ENCODE measurements around the gene ACSM3.
A peak's percentile ranks its signal among the peaks of the same experiment; 100 is the strongest.
"Not testable (repeated sequence)": the region's sequence is repeated elsewhere in the genome, so short reads cannot be mapped to it uniquely, and the experiment has no call there.

ACSM3 gene

DNA sequence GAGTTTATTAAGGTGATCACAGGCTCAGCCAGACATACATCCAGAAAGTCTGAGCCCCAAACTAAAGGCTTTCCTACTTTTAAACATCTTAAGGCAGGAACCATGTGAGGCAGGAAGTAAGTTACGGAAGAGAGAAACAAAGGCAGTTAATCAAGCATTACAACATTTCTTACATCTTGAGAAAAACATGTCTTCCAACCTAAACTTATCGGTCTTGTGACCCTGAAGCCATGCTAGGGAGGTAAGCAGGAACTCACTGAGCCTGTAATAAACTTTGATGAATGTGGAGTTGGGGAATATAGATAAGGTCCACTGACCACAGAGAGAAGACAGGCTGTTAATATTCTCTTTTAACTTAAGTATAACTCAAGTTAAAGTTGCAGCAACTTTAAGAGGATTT is 3.5 kb upstream of the ACSM3 start:
- DNase-seq (ENCODE audit: low spot score) = no peak

- DNase-seq (ENCODE audit: low spot score) = no peak
Measured at GRCh38 chr16:20761175-20761574, 2.6 kb upstream of the ACSM3 start.

- no peak for DNase-seq (ENCODE audit: low spot score)
Measured at GRCh38 chr16:20762404-20763123, 1.2 kb upstream of the ACSM3 start.

DNA sequence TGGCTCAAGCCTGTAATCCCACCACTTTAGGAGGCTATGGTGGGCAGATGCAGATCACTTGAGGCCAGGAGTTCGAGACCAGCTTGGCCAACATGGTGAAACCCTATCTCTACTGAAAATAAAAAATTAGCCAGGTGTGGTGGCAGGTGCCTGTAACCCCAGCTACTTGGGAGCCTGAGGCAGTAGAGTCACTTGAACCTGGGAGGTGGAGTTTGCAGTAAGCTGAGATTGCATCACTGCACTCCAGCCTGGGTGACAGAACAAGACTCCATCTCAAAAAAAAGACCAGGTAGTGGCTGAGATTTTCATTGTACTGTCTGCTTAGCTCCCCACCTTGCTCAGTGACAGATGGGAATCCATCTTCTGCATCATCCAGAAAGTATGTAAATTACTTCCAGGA is 634 bp downstream of the ACSM3 start:
- not testable (repeated sequence) for DNase-seq (ENCODE audit: low spot score)

- no peak for DNase-seq (ENCODE audit: low spot score)
Measured at GRCh38 chr16:20765732-20766131, 1.9 kb downstream of the ACSM3 start.

- DNase-seq (ENCODE audit: low spot score) = no peak
Measured at GRCh38 chr16:20766294-20766693, 2.5 kb downstream of the ACSM3 start.

DNA sequence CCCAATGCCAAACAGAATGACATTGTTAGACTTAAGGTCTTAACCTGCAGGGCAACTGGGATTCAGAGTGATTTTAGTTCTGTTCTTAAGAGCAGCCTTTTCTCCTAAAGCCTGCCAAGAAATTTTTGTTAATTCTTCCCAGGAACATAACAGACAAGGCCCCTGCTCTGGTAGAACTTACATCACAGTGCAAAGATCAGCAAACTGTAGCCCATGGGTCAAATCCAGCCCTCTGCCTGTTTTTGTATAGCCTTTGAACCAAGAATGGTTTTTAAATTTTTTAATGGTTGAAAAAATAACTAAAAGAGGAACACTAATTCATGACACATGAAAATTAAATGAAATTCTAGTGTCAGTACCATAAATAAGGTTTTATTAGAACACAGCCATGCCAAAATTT is 3.8 kb downstream of the ACSM3 start:
- DNase-seq (ENCODE audit: low spot score) = no peak

GRCh38 chr16:20768121-20768520 is 4.3 kb downstream of the ACSM3 start:
- DNase-seq (ENCODE audit: low spot score) = no peak

GRCh38 chr16:20768818-20769217 is 5.0 kb downstream of the ACSM3 start:
- no peak for DNase-seq (ENCODE audit: low spot score)

- no peak for DNase-seq (ENCODE audit: low spot score)
Measured at GRCh38 chr16:20773679-20774078, 9.9 kb downstream of the ACSM3 start.

- peak; percentile 37 for DNase-seq (ENCODE audit: low spot score)
Measured at GRCh38 chr16:20774703-20775362, 11.0 kb downstream of the ACSM3 start.

DNA sequence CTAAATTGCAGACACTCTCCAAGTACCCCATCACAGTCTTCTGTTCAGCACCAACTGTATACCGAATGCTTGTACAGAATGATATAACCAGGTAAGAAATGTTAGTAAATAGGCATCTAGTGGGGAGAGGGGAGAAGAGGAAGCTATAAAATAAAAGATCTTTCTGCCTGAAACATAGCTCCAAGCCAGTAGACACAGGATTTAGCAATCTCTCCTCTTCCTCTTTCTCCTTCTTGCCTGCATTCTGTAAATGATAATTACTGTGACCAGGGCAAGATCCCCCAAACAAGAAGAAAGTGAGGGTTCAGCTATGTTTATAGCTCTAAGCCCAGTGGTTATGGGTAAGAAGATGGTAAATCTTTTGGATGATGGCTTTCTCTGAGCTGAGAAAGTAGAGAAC is 17.9 kb downstream of the ACSM3 start:
- DNase-seq (ENCODE audit: low spot score) = no peak

DNA sequence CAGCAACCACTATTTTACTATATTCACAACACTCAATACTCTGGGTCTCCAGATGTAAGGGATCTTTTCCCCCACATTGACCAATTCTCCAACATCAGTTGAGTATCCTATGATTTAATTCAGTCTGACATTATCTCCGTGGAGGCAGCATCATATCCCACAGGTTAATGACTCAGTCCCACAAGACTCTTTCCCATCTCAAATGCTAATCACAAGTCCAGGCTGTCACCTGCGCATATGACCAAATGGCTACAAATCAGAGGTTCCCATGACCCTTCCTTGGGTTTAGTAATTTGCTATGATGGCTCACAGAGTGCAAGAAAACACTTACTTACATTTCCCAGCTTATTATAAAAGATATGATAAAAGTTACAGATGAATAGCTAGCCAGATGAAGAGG is 18.7 kb downstream of the ACSM3 start:
- no peak for DNase-seq (ENCODE audit: low spot score)

GRCh38 chr16:20784204-20784603 is 20.4 kb downstream of the ACSM3 start:
- no peak for DNase-seq (ENCODE audit: low spot score)

DNA sequence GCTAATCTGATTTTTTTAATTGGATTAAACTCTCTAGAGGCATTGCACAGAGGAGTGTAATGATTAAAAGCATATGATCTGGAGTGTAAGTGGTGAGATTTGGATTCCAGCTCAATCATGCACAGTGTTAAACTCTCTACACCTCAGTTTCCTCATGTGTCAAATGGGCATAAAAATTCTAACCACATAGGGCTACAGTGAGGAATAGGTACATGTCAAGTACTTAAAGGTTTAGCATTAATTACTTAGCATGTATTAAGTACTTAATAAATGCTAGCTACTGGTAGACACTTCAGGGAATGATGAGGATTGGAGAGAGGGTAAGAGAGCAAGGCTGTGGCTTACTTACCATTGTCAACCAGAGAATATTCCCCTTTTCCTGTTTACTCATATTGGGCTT is 25.3 kb downstream of the ACSM3 start:
- no peak for DNase-seq (ENCODE audit: low spot score)

GRCh38 chr16:20791923-20792612 is 28.3 kb downstream of the ACSM3 start:
- DNase-seq (ENCODE audit: low spot score) = no peak

GRCh38 chr16:20798364-20798763 is 34.5 kb downstream of the ACSM3 start:
- no peak for DNase-seq (ENCODE audit: low spot score)

GRCh38 chr16:20799599-20799998 is 35.8 kb downstream of the ACSM3 start:
- DNase-seq (ENCODE audit: low spot score) = peak; percentile 29

- no peak for DNase-seq (ENCODE audit: low spot score)
Measured at GRCh38 chr16:20801278-20801677, 37.5 kb downstream of the ACSM3 start.

DNA sequence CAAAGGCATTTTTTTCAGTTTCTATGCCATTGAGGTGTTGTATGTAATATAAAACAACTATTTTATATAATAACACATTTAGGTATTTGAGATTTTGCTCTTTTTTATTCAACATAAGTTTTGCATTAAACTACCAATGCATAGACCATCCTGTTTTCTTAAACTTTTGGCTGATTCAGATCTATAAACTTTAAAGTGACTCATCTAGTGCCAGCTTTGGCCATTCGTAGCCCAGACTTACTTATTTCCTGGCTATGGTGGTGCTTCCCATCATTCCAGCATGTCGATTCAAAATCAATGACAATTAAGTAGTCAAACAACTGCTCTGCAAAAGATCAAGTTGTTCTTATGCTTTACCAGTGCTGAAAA is 39.4 kb downstream of the ACSM3 start:
- DNase-seq (ENCODE audit: low spot score) = no peak

- DNase-seq (ENCODE audit: low spot score) = no peak
Measured at GRCh38 chr16:20803561-20804214, 39.9 kb downstream of the ACSM3 start.

DNA sequence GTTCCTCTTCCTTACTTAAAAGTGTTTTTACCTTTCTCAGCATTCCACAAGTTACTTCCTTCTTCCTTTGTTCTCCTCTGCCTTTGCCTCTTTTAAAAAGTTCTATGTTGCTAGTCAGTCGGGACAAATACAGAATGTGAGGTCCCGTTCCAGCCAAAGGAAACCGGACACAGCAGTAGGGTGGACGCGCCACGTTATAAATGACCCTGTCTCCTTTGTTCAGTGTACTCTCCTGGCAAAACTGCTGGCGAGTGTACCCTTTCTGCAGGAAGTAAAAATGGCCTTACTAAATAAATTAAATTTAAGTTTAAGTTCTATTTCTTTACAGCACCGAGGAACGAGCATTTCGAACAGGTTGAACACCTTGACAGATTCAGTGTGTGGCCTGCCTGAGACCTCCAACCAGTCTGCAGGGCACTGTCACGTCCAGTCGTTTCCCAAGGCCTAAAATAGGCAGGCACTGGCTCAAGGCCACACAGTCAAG is 41.9 kb downstream of the ACSM3 start:
- not testable (repeated sequence) for DNase-seq (ENCODE audit: low spot score)
